IMR-90 (cell line): ENCODE data around the gene TANGO6. TPM values are rescaled to one million over a fixed set of nuclear protein-coding genes. Genes with fewer than 3 reads are reported as not detected.

ENCODE experiments used
- ATAC-seq: fragments of 200-7000 bp; cut with Tn5 transposase; 2 replicates; pipeline ENCODE4 v1.9.1; 2020; ENCODE audit warnings: low read depth, mild to moderate bottlenecking, moderate library complexity
- BruUV-seq: library from RNA; stranded (reverse); fragments of 400-500 nt; replicated peaks from 2 replicates; lab custom pipeline; 2021; lab: Mats Ljungman, UMichigan
- CTCF ChIA-PET: fragments of 300-600 bp; formaldehyde crosslinking; extraction: SDS; loops from one replicate; lab custom pipeline; 2021; ENCODE audit warnings: antibody characterized with exemption; lab: Yijun Ruan, JAX
- POLR2A ChIA-PET: fragments of 300-600 bp; sonication (Branson Sonifier 250); formaldehyde crosslinking; loops from one replicate; lab custom pipeline; 2022; ENCODE audit warnings: antibody characterized with exemption; ENCODE audit not compliant: unreplicated experiment; lab: Charles Lee
- DNase-seq: peaks from one replicate; pipeline ENCODE4 v3.0.0; 2013
- H2AFZ ChIP-seq: replicated peaks from 2 replicates; pipeline ENCODE3; 2013; ENCODE audit warnings: low read length, mild to moderate bottlenecking; ENCODE audit not compliant: poor library complexity
- H2AK5ac ChIP-seq: 2 replicates; pipeline ENCODE4 v1.6.1; 2013; ENCODE audit warnings: low read depth, low read length, inconsistent platforms
- H2AK9ac ChIP-seq: replicated peaks from 2 replicates; pipeline ENCODE3; 2013; ENCODE audit warnings: mild to moderate bottlenecking, low read depth, low read length, moderate library complexity; ENCODE audit not compliant: poor library complexity
- H2BK120ac ChIP-seq: 2 replicates; pipeline ENCODE4 v1.6.1; 2013; ENCODE audit warnings: low read depth, low read length, inconsistent platforms
- H2BK15ac ChIP-seq: 3 replicates; pipeline ENCODE4 v1.6.1; 2013; ENCODE audit warnings: low read depth, low read length, inconsistent platforms
- H2BK20ac ChIP-seq: 2 replicates; pipeline ENCODE4 v1.6.1; 2013; ENCODE audit warnings: low read depth, mild to moderate bottlenecking, inconsistent platforms, low read length, moderate library complexity
- H2BK5ac ChIP-seq: 2 replicates; pipeline ENCODE4 v1.6.1; 2013; ENCODE audit warnings: mild to moderate bottlenecking, low read depth, low read length, inconsistent platforms; ENCODE audit not compliant: poor library complexity, severe bottlenecking
- H3K14ac ChIP-seq: replicated peaks from 2 replicates; pipeline ENCODE4 v1.6.1; 2013; ENCODE audit warnings: low read depth, low read length, inconsistent platforms
- H3K18ac ChIP-seq: 2 replicates; pipeline ENCODE4 v1.6.1; 2013; ENCODE audit warnings: low read depth, low read length, control low read depth
- H3K23ac ChIP-seq: 2 replicates; pipeline ENCODE4 v1.6.1; 2013; ENCODE audit warnings: low read depth, low read length, inconsistent platforms
- H3K27ac ChIP-seq: 2 replicates; pipeline ENCODE4 v1.5.1; 2013; ENCODE audit warnings: mild to moderate bottlenecking, control low read depth, low read length; ENCODE audit not compliant: insufficient read depth
- H3K27me3 ChIP-seq: 2 replicates; pipeline ENCODE4 v1.6.1; 2013; ENCODE audit warnings: low read length; ENCODE audit not compliant: control insufficient read depth, insufficient read depth
- H3K36me3 ChIP-seq: 2 replicates; pipeline ENCODE4 v1.6.1; 2013; ENCODE audit warnings: low read length, mixed read lengths; ENCODE audit not compliant: control insufficient read depth, insufficient read depth
- H3K4ac ChIP-seq: 2 replicates; pipeline ENCODE4 v1.6.1; 2013; ENCODE audit warnings: low read depth, low read length, inconsistent platforms
- H3K4me1 ChIP-seq: 2 replicates; pipeline ENCODE4 v1.6.1; 2013; ENCODE audit warnings: low read length, mixed read lengths; ENCODE audit not compliant: control insufficient read depth, insufficient read depth
- H3K4me2 ChIP-seq: 2 replicates; pipeline ENCODE4 v1.6.1; 2013; ENCODE audit warnings: low read depth, mild to moderate bottlenecking, control low read depth, low read length, moderate library complexity
- H3K4me3 ChIP-seq: 2 replicates; pipeline ENCODE4 v1.5.1; 2013; ENCODE audit warnings: low read depth, mild to moderate bottlenecking, control low read depth, low read length, moderate library complexity; ENCODE audit not compliant: insufficient read depth
- H3K56ac ChIP-seq: 2 replicates; pipeline ENCODE4 v1.6.1; 2013; ENCODE audit warnings: low read length, inconsistent platforms; ENCODE audit not compliant: insufficient read depth; ENCODE audit errors: extremely low read depth
- H3K79me1 ChIP-seq, 2 experiments: 2 replicates each; pipeline ENCODE4 v1.6.1; 2013; ENCODE audit warnings: low read length in 2 of 2, inconsistent platforms in 1 of 2, low read depth in 1 of 2
- H3K9ac ChIP-seq: 2 replicates; pipeline ENCODE4 v1.6.1; 2013; ENCODE audit warnings: low read depth, low read length, control low read depth
- H3K9me1 ChIP-seq: 2 replicates; pipeline ENCODE4 v1.6.1; 2013; ENCODE audit warnings: low read length, inconsistent platforms; ENCODE audit not compliant: insufficient read depth
- H3K9me3 ChIP-seq: 2 replicates; pipeline ENCODE4 v1.6.1; 2013; ENCODE audit warnings: low read length; ENCODE audit not compliant: control insufficient read depth, insufficient read depth
- H4K20me1 ChIP-seq: 2 replicates; pipeline ENCODE4 v1.6.1; 2013; ENCODE audit warnings: low read length, inconsistent platforms; ENCODE audit not compliant: insufficient read depth
- H4K5ac ChIP-seq: 2 replicates; pipeline ENCODE4 v1.6.1; 2013; ENCODE audit warnings: mild to moderate bottlenecking, low read depth, low read length, control low read depth
- H4K8ac ChIP-seq, 2 experiments: 2 replicates each; pipeline ENCODE4 v1.6.1; 2013; ENCODE audit warnings: low read depth in 2 of 2, low read length in 2 of 2, control low read depth in 1 of 2, inconsistent platforms in 1 of 2
- H4K91ac ChIP-seq: 2 replicates; pipeline ENCODE4 v1.6.1; 2013; ENCODE audit warnings: low read depth, low read length, inconsistent platforms; ENCODE audit not compliant: insufficient read depth
- BHLHE40 ChIP-seq: fragments of 150-350 bp; IDR thresholded peaks from 2 replicates; pipeline ENCODE4 v1.6.1; 2016; ENCODE audit warnings: mild to moderate bottlenecking, low read depth, low read length
- CEBPB ChIP-seq: IDR thresholded peaks from 2 replicates; pipeline ENCODE4 v1.6.1; 2012; ENCODE audit warnings: low read depth, low read length, improper control_type of control experiment
- FOS ChIP-seq: fragments of 150-350 bp; IDR thresholded peaks from 2 replicates; pipeline ENCODE4 v1.6.1; 2016; ENCODE audit warnings: low read depth, low read length
- MAZ ChIP-seq: IDR thresholded peaks from 2 replicates; pipeline ENCODE4 v1.6.1; 2012; ENCODE audit warnings: low read depth, mild to moderate bottlenecking, low read length, improper control_type of control experiment, moderate library complexity, borderline replicate concordance
- NFE2L2 ChIP-seq: fragments of 150-350 bp; IDR thresholded peaks from 2 replicates; pipeline ENCODE4 v1.6.1; 2016; ENCODE audit warnings: low read depth, mild to moderate bottlenecking, low read length
- POLR2A ChIP-seq: IDR thresholded peaks from 2 replicates; pipeline ENCODE4 v1.6.1; 2012; ENCODE audit warnings: mild to moderate bottlenecking, low read depth, low read length
- USF2 ChIP-seq: fragments of 150-350 bp; IDR thresholded peaks from 2 replicates; pipeline ENCODE4 v1.6.1; 2017; ENCODE audit warnings: mild to moderate bottlenecking, antibody characterized with exemption, low read length, low read depth
- WGBS, 2 experiments: methylation state at CpG; one replicate each; pipeline versions ENCODE4 v1.1.5 to v1.1.7; 2013; ENCODE audit warnings: missing lambda C conversion rate in 2 of 2; ENCODE audit not compliant: insufficient read length in 1 of 2; ENCODE audit errors: extremely low coverage in 2 of 2; 5-methylcytosine and 5-hydroxymethylcytosine counted together
- dilution Hi-C: fragments of 300-500 bp; cut with HindIII; formaldehyde crosslinking; loops from one replicate; pipeline ENCODE4 v1.14.3; 2018; ENCODE audit warnings: low sequenced_read_pairs; ENCODE audit not compliant: unreplicated experiment
- in situ Hi-C: fragments of 300-500 bp; cut with MboI; formaldehyde crosslinking; loops from 3 replicates; pipeline ENCODE4 v1.14.3; 2019; ENCODE audit warnings: low sequenced_read_pairs, inconsistent platforms, mixed read lengths
- intact Hi-C: fragments of 100-400 bp; cut with micrococcal nuclease; formaldehyde crosslinking; loops from 2 replicates; pipeline ENCODE4 v1.10.0; 2022
- polyA plus RNA-seq, 3 experiments: library from polyadenylated mRNA; depleted of rRNA; stranded (reverse); fragments of >200 nt; gene quantifications; 2 replicates each; pipeline ENCODE4 v1.2.3, GENCODE V29; 2012; ENCODE audit warnings: low replicate concordance in 1 of 3
- total RNA-seq: library from RNA; depleted of rRNA; stranded (reverse); fragments of >200 nt; gene quantifications from 2 replicates; pipeline ENCODE4 v1.2.3, GENCODE V29; 2012

The TANGO6 gene
- total and polyA plus RNA-seq, 2 of the 4 experiments (the other 2 are of a cell fraction) = 6.7 to 22.4 TPM

GRCh38 chr16:68985855-68986254, 142.5 kb downstream of the TANGO6 start:
- POLR2A ChIA-PET = no interaction called here
- peak overlapping the region; percentile 26 to 53; a peak in 3 of 4 replicates for H4K8ac ChIP-seq
- H3K23ac ChIP-seq = peak overlapping the region; percentile 12; the same call in 1 of the 2 replicates
- H3K27ac ChIP-seq = peak overlapping the region; percentile 42; the same call in 1 of the 2 replicates
- no peaks in the 10 kb centered on the region for H3K27me3 ChIP-seq
- no CpG with 5 or more reads among the region's 2 CpGs for WGBS, 2 experiments
- H4K20me1 ChIP-seq = no peaks in the 10 kb centered on the region
- H4K91ac ChIP-seq = no peak overlapping the region
- peak; percentile 94 for DNase-seq
- H3K9ac ChIP-seq = peak overlapping the region; percentile 32; the same call in 1 of the 2 replicates
- no peak overlapping the region for H3K56ac ChIP-seq
- H3K79me1 ChIP-seq = no peaks in the 10 kb centered on the region
- in situ Hi-C loops (no loop called here), dilution Hi-C loops (no loop called here), intact Hi-C loops (no loop called here)
- peak overlapping the region; percentile 54 for H2AFZ ChIP-seq
- peak overlapping the region; percentile 77 for H3K14ac ChIP-seq
- peak overlapping the region; percentile 90; the same call in 1 of the 2 replicates for H3K18ac ChIP-seq
- H3K4ac ChIP-seq = peak overlapping the region; percentile 24; the same call in 1 of the 2 replicates
- peaks cover 2% of the 10 kb centered on the region; the same call in 1 of the 2 replicates for H3K36me3 ChIP-seq
- peak overlapping the region; percentile 91 for H2BK5ac ChIP-seq
- no peak overlapping the region for H3K4me3 ChIP-seq
- H3K9me3 ChIP-seq = no peaks in the 10 kb centered on the region
- CTCF ChIA-PET = interaction anchor here (1.0 kb wide), 1 partner anchor 9 kb away, joined by 3 read pairs; no protein-coding TSS in a partner anchor
- H2AK9ac ChIP-seq = no peak overlapping the region
- H2BK120ac ChIP-seq = no peak overlapping the region
- peak; percentile 81 for ATAC-seq
- peaks cover 10% of the 10 kb centered on the region for H3K4me1 ChIP-seq
- H2BK15ac ChIP-seq = peak overlapping the region; percentile 82; the same call in 2 of the 3 replicates
- H3K4me2 ChIP-seq = peak overlapping the region; percentile 41; the same call in 1 of the 2 replicates
- peak overlapping the region; percentile 49; the same call in 1 of the 2 replicates for H2AK5ac ChIP-seq
- no TSS peak for BruUV-seq
- H4K5ac ChIP-seq = peak overlapping the region; percentile 75; the same call in 1 of the 2 replicates
- H3K9me1 ChIP-seq = peaks cover 3% of the 10 kb centered on the region; the same call in 1 of the 2 replicates
- H2BK20ac ChIP-seq = 0 out of 2 replicates have a peak overlapping the region, but pooled peaks have one; percentile 8
- TF ChIP-seq POLR2A (no peak), BHLHE40 (peak; percentile 44), USF2 (no peak), FOS (peak; percentile 73), MAZ (peak; percentile 61; the same call in 1 of the 2 replicates), CEBPB (peak; percentile 33; the same call in 1 of the 2 replicates), NFE2L2 (0 out of 2 replicates have a peak, but pooled peaks have one; percentile 30)
